Measurements from ENCODE around the gene AQP12B.

DNA sequence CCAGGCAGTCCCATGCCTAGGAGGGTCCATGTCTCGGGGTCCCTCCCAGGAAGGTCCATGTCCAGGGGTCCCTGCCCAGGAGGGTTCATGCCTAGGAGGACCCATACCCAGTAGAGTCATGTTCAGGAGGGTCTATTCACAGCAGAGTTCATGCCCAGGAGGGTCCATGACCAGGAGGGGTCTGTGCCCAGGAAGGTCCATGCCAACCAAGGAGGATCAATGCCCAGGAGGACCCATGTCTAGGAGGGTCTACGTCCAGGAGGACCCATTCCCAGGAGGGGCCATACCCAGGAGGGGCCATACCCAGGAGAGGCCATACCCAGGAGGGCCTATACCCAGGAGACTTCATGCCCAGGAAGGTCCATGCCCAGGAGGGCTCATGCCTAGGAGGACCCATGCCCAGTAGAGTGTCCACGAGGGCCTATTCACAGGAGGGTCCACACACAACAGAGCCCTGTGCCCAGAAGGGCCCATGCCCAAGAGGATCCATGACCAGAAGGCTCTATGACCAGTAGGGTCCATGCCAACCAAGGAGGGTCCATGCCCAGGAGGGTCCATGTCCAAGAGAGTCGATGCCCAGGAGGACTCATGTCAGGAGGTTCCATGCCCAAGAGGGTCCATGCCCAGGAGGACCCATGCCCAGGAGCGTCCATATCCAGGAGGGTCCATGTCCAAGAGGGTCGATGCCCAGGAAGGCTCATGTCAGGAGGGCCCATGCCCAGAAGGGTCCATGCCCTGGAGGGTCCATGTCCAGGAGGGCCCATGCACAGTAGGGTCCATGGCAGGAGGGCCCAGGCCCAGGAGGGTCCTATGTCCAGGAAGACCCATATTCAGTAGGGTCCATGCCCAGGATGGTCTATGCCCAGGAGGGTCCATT is 47.3 kb downstream of the AQP12B start:
- TF ChIP-seq GATA3 (IDR thresholded peaks at IDR 0.05; ENCODE audit: low read depth, low read length) = no peak
- TF ChIP-seq GATA2 (IDR thresholded peaks at IDR 0.05; ENCODE audit: low read depth, low read length) = no peak

Measured in SH-SY5Y (cell line).